ENCODE data around the gene TFEB.

The TFEB gene

GRCh38 chr6:41763470-41763869 is 28.1 kb upstream of the TFEB start:
- no peak for DNase-seq

- no peak for DNase-seq
Observed at GRCh38 chr6:41759905-41760579, 24.6 kb upstream of the TFEB start.

GRCh38 chr6:41759106-41759904 is 23.9 kb upstream of the TFEB start:
- DNase-seq = no peak

DNA sequence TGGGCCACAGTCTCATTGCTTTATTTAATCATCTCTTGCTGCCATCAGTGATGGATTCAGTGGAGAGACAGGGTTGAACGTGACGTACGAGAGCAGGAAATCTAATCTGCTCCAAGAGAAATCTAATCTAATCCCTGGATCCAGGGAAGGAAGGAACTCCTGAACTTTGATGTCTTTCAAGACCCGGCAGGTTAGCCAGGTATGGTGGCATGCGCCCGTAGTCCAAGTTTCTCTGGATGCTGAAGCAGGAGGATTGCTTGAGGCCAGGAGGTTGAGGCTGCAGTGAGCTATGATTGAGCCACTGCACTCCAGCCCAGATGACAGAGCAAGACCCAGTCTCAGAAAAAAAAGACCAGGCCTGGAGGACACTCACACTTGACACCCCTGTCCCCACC is 23.2 kb upstream of the TFEB start:
- DNase-seq = no peak

- DNase-seq = no peak
Observed at GRCh38 chr6:41757931-41758640, 22.7 kb upstream of the TFEB start.

GRCh38 chr6:41757271-41757670 is 21.9 kb upstream of the TFEB start:
- no peak for DNase-seq

DNA sequence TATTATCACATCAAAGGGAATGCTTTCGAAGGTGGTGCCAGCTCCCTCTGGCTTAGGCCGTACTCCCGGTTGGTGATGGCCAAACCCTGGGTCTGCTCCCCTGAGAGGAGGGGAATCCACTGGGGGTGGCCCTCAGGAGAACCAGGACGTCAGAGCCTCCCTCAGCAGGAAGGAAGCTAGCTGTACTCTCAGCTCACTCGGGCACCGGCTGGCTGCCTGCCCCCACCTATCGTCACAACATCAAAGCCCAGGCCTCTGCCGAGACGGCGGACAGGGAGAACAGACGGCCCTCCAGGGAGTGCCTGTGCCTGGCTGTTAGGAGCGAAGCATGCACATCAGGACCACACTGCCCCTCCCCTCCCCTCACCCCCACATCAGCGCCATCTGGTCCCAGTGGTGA is 20.9 kb upstream of the TFEB start:
- no peak for DNase-seq

- no peak for DNase-seq
Observed at GRCh38 chr6:41755895-41756294, 20.5 kb upstream of the TFEB start.

DNA sequence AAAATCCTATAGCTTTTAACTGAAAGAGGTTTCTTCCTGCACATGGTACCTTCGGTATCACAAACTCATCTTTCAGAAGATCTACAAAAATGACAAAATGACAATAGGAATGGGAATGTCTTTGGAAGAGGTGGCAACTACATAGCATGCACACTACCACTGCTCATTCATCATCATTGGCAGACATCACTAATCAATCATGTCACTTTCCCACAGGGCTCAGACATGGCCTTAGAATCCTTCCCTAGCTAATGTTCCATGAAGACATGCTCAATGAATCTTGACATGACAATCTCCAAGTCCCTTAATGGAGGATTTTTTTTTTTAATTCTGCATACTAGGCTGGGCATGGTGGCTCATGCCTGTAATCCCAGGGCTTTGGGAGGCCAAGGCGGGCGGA is 15.0 kb upstream of the TFEB start:
- DNase-seq = no peak

GRCh38 chr6:41748542-41748941 is 13.1 kb upstream of the TFEB start:
- DNase-seq = no peak

DNA sequence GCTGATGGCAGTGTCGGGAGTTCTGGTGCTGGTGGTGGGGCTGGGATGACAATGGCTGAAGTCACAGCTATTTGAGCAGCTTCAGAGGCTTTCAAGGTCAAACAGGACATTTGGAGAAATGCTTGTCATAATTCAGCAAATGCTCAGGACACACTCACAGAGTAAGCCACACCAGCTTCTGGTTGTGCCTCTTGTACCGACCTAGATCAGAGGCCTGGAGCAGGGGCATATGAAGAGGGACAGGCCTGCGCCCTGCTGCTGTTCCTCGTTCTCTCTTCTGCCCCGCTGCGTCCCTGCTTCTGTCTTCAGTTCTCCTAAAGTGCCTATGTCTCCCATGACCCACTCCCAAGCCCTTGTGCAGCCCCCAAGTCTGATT is 12.7 kb upstream of the TFEB start:
- no peak for DNase-seq

- DNase-seq = no peak
Observed at GRCh38 chr6:41747256-41748101, 12.1 kb upstream of the TFEB start, which contains the start of gene PGC. Gene PGC, minus strand, starts transcription at chr6:41747397. Its CDS starts 63 bp downstream, at chr6:41747334.

DNA sequence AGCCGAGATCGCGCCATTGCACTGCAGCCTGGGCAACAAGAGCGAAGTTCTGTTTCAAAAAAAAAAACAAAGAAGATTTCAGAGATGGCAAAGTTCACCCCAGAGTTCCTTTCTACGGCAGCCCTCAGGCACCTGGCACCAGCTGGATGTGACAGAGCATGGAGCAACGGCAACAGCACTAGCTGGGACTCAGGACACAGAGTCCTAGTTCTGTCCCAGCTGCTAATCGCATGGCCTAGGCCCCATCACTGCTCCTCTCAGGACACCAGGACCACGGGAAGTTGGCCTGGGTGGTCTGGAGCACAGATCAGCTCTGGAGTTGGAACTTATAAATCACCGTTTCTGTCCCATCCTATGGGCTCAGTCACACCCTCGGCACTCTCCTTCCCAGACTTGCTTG is 10.7 kb upstream of the TFEB start:
- no peak for DNase-seq

- DNase-seq = no peak
Observed at GRCh38 chr6:41744236-41744787, 8.9 kb upstream of the TFEB start.

DNA sequence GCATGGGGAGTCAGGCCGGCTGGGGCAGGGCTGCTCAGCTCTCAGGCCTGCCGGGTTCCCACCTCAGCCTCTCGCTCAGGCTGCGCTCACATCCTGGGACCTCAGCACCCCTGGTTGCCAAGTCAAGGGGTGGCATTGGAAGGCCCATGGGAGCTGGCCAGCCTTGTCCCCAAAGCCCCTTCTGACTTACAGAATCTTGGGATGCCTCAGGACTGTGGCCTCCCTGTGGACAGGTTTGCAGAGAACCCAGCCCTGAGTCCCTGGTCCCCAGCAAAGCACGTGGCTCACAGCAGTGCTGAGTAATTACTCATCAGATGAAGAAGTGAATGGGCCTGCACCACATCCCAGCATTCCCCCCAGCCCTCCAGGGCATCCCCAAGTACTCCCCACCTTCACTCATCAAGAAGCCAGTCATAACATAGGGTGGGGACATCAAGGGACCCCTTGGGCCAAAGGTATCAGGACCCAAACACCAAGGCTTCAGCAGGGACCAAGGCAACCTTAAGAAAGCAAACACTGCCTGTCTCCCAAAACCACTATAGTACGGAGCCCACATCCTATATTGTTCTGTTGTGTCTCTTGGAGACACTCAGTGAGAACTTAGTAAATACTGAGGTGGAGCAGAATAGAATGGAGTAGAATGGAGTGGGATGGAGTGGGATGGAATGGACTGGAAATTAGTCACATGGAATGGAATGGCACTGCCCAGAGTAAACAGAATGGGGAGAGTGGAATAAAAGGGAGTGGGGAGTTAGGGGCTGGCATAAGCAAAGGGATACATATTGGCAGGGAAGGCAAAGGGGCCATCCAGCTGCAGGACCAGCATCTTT is 8.2 kb upstream of the TFEB start:
- no peak for DNase-seq

DNA sequence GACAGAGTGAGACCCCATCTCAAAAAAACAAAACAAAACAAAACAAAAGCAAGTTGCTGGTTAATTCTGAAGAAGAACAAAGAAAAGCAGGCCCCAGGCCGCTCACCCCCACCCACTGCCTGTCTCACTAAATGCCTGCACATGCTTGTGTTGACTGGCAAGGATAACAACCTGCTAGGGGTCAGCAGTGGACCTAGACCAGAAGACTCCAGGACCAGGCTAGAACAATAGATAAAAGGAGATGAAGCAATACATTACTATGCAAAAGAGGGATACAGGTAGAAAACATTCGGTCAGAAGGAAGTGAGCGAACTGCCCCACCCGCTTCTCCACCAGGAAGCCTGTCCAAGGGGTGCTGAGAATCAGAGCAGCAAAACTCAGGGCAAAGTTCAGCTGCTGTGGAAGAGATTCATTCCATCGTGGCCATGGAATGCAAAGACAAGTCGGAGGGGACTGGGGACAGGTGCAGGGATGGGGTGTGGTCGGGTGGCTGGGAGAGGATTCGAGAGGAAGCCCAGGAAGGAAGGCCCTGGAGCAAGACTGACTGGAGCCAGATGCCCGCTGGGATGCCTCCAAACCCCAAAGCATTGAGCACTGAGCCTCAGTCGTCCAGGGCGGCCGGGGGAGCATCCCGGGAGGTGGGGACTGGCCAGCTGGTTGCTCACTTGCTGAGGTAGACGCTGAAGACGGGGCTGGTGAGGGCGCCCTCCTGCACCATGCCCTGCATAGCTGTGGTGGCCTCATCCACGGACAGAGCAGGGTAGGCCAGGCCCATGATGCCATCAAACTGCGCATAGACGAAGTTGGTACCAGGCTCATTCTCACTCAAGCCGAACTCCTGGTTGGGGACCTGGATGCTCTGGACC is 6.5 kb upstream of the TFEB start:
- no peak for DNase-seq

- no peak for DNase-seq
Observed at GRCh38 chr6:41740366-41741162, 5.2 kb upstream of the TFEB start.

DNA sequence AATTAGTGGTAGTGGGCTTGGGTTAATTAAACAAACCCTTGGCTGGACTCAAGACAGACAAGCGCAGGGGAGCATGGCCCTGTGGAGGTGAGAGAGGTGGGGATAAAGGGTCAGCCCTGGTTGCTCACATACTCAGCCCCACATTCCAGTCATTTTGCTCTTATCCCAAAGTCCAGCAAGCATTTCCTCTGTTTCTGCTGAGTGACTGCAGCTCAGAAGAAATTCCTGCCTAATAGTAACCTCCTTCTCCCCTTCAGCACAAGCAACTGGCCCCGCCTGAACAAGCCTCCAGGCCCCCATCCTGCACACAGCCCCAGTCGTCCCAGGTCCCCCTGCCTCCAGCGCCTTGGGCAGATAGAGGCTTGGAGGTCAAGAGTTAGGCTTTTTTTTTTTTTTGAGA is 3.6 kb upstream of the TFEB start:
- no peak for DNase-seq

DNA sequence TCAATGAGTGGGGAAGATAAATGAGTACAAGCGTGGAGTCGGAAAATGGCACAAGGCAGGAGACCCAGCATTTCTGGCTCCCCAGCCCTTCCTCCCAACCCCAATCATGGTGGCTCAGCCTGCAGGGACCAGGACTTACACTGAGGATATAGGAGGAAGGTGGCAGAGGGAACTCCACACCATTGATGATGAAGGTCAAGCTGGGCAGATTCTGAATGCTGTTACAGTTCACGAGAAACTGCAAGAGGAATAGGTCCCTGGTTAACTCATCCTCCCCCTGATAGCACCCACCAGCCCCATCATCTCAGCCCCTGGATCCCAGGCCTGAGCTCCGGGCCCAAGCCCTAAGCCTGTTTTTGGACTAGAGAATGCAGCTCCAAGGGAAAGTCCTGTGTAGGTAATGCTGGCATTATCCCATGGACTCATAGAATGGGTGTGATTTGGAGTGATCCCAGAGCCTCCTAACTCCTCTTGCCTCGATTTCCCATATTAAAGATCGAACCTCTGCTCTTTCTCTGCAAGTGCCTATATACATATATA is 2.3 kb upstream of the TFEB start:
- DNase-seq = no peak

Data from Kasumi-1 (cell line).